Superior temporal gyrus (tissue), 1 donor: ENCODE data around the gene YIF1A.
"Not testable (repeated sequence)": the region's sequence is repeated elsewhere in the genome, so short reads cannot be mapped to it uniquely, and the experiment has no call there.

Experiments
- DNase-seq: peaks from one replicate; pipeline ENCODE4 v3.0.0-alpha.2; 2016; ENCODE audit errors: extremely low spot score

YIF1A gene

DNA sequence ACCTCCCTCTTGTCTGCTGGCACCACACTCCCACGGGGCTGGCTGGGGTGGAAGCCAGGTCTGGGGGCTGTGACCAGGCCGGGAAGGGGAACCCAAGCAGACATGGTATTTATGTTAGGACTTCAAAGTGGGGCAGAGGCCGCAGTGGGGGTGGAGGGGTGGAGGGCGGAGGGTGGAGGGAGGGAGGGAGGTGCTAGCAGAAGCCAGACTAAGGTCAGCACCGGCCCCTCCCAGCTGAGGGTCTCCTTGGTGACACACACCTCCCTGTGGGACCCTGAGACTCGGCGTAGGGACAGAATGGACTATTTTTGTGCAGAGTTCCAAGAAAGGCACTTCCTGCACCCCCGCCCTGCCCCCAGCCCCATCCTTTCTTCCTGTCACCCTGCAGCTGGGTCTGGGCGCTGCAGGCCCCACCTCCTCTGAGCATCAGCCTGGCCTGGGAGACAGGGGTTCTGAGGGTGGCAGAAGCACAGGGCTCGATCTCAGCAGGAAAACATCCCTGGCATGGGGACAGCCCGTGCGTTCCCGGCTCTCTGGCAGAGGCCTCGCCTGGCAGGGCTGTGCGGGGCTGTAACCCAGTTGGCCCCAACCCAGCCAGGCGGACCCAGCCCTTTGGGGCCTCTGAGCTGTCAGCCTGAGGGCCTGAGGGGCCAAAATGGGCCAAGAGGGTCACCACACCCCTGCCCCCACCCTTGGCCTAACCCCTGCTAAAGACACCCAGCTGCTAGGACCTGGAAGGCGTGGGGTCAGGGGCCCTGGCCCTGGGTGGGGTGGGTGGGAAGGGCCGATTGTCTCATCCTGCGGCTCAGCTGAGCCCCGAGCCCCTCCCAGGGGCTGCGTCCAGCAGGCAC, 37.5 kb upstream of the YIF1A start:
- no peak for DNase-seq

DNA sequence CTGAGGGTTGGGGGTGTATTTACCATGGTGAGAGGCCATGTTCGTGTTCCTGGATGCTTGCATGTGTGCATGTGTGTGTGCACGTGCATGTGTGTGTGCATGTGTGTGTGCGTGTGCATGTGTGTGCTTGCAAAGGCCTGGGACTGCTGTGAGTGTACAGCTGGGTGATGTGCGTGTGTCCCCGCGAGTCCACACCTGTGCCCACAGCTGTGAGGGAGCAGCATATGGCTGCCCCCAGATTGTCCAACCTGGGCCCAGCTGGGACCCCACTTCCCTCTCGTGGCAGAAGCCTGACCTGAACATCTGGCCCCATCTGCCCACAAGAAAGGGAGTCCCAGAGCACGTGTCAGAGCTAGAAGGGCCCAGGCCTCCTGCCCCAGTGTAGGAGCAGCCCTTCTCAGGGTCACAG, 36.3 kb upstream of the YIF1A start:
- no peak for DNase-seq

DNA sequence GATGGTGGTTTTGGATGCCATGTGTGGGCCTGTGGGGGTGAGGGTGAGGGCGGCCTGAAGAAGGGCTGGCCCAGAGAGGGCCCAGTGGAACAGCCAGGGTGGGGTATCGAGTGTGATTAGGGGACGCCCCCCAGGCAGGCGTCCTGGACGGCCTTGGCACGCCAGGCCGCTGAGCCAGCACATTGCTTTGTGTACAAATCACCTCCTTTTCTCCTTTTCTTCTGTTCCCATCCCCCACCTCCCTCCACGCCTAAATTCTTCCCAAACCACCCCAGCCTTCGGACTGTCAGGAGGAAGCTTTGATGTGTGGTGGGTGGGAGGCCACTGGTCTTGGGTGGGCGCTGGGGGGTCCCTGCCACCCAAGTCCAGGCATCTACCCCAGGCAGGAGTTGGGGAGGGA, 35.7 kb upstream of the YIF1A start:
- no peak for DNase-seq

DNA sequence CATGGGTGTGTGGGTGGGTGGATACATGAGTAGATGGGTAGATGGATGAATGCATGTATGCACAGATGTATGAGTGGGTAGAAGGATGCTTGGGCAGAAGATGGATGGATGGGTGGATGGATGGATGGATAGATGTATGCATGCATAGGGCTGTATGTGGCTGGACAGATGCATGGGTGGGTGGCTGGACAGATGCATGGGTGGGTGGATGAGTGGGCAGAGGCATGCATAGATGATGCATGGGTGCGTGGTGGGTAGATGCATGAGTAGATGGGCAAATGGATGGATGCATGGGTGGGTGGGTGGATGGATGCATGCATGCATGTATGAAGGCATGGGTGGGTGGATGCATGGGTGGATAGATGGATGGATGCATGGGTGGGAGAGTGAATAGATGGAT, 34.7 kb upstream of the YIF1A start:
- DNase-seq = no peak

DNA sequence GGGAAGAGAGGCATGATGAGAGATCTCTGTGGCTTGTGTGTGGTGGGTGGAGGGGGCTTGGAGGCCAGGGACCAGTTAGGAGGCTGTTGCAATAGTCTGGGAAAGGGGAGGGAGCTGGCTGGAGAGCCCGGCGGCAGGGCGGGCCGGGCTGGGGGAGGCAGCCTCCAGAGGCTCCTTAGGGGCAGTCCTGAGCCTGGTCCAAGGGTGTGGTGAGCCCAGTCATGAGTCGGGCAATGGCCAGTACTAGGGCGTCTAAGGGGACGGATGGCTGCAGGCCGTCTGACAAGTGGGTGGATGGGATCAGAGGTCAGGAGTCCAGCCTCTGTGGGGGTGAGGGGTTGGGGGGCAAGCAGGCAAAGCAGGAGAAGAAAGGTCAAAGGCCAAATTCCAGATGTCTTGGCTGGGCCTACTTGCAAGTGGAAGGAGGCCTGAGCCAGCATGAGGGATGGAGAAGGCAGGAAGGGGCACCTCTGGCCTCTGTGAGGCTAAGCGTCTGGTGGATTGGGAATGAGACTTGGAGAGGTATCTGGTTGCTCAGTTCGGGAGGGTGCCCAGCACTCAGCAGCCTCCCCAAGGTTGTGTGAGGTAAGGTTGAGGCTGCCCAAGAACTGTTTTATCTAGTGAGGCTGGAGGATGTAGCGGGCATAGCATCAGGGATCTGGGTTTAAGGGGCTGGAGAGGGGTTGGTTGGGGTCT, 33.9 kb upstream of the YIF1A start:
- no peak for DNase-seq

DNA sequence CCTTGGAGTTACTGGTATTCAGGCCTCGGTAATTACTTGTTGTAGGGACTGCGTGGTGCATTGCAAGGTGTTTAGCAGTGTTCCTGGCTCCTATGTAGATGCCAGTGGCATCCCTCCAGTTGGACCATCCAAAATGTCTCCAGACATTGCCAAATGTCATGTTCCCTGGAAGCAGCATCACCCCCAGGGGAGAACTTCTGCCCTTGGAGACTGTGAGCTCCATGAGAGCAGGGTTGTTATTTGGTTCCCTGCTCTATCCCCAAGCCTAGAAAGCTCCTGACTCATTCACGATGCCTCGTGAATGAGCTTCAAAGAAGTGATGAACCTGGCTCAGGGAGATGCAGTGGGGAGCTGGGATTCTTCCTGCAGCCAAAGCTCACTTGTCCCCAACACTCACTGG, 32.7 kb upstream of the YIF1A start:
- DNase-seq = no peak

DNA sequence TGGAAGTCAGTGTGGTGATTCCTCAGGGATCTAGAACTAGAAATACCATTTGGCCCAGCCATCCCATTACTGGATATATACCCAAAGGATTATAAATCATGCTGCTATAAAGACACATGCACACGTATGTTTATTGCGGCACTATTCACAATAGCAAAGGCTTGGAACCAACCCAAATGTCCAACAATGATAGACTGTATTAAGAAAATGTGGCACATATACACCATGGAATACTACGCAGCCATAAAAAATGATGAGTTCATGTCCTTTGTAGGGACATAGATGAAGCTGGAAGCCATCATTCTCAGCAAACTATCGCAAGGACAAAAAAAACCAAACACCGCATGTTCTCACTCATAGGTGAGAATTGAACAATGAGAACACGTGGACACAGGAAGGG, 31.8 kb upstream of the YIF1A start:
- not testable (repeated sequence) for DNase-seq

DNA sequence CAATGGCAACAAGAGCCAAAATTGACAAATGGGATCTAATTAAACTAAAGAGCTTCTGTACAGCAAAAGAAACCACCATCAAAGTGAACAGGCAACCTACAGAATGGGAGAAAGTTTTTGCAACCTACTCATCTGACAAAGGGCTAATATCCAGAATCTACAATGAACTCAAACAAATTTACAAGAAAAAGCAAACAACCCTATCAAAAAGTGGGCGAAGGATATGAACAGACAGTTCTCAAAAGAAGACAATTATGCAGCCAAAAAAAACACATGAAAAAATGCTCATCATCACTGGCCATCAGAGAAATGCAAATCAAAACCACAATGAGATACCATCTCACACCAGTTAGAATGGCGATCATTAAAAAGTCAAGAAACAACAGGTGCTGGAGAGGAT, 31.3 kb upstream of the YIF1A start:
- not testable (repeated sequence) for DNase-seq

DNA sequence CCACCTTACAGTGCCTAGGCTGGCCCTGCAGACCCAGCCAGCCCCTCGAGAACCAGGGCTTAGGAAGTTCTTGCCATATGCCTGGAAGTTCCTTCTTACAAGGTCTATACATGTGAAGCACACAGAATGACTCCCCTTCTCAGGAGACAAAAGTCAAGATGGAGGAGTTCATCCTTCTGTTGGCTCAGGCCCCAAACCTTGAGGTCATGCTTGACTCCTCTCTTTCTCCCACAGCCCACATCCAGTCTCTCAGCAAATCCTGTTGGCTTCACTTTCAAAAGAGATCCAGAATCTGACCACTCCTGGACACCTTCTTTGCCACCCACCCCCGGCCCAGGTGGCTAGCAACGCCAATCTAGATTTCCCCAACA, 29.6 kb upstream of the YIF1A start:
- DNase-seq = no peak

DNA sequence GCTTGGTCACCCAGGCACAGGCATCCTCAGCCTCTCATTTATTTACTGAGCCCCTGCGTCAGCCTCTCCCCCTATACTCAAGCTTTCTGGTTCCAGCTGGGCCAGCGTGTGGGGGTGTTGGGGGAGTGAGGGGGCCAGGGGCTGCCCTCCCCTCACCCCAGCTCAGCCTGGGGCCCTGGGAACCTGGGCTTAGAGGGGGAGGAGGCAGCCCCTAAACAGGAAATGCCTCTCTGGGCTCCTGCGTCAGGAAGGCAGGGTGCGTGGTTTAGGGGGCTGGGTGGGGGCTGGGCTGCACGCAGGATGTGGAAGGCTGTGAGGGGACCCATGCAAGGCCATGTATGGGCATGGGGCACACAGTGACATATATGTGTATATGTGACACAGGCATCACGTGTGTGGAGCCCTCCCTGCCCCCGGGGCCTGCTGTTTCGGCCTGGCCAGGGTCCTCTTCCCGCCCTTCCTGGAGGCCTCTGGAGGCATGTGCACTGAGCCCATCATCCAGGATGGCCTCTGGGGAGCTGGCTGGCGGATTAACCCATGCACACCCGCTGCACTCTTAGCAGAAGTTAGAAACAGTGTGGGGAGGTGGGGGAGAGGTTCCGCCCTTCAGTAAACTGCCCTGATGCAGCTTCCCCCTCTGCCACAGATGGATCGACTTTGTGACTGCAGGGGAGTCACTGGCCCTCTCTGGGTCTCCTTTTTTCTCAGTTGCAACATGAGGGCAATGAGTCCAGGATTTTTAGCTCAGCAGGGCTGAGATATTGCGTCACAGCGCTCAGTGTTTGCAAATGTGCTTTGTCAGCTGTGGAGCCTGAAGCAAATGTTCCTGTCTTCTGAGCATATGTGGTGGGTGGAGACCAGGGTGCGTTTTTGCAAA, 29.0 kb upstream of the YIF1A start:
- DNase-seq = no peak

DNA sequence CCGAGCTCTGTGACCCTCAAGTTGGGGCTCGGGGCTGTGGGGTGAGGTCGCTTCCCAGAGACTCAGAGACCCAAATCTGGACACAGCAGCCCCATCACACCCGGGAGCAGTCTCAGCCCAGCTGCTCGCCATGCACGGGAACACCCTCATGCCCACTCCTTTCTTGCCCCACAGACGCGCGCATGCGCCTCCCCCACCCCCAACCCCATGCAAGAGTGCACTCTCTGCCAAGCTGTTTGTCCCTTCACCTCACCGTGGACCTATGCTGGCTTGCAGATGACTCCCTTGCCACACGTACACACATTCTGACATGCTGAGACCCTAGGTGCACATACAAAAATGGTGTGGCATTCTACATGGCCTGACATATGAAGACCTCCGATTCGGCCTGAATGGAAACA, 28.4 kb upstream of the YIF1A start:
- no peak for DNase-seq

DNA sequence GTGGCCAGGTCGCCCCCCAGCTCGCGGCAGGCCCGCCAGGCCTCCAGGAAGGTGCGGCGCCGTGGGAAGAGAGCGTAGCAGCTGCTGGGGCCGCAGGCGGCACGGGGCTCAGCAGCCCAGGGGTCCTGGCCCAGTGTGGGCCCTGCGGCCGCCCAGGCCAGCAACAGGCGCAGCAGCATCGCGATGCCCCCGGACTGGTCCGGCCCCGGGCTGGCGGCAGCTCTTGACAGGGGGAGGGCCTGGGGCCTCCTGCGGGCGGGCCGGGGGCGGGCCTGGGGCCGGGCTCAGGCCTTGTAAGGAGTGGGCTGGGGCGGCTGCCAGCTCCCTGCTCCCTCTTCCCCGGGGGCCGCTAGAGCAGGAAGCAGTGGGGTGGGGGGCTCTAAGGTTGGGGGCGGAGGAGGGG, 27.9 kb upstream of the YIF1A start, which contains the start of gene CD248:
CD248 (minus strand) TSS at position 196 of the 403 bp plus-strand sequence; CDS start at position 179, 17 bp downstream.
- no peak for DNase-seq

DNA sequence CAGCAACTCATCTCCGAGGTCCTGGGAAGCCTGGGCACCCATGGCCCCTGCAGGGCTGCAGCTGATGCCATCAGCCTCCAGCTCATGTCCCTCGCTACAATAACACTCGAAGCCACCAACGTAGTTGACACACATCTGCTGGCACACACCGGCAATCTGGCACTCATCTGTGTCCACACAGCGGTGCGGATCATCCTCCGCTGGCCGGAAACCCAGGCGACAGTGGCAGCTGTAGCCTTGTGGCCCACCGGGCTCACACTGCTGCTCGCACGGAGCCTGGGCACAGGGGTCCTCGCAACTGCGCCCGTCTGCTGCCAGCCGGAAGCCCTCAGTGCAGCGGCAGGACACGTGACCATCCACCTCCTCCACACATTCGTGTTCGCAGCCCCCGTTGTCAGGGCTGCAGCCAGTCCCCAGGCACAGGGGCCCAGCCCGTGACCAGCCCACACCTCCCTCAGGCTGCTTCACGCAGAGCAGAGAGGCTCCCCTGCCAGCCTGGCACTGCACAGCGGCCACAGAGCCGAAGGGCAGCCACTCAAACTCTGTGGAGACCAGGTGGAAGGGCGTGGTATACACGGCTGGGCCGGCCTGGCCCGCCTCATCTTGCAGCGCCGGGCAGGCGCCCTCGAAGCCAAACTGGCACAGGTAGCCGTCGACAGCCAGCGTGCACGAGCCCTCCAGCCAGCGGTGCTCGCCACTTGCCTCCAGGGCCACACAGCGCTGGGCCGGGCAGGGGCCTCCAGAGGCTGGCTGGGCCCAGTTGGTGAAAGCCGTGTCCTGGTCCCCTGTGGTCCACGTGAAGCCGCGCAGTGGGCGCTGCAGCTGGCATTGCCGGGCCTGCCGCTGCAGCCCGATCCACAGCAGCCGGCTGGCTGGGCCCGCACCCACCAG, 27.2 kb upstream of the YIF1A start:
- no peak for DNase-seq

DNA sequence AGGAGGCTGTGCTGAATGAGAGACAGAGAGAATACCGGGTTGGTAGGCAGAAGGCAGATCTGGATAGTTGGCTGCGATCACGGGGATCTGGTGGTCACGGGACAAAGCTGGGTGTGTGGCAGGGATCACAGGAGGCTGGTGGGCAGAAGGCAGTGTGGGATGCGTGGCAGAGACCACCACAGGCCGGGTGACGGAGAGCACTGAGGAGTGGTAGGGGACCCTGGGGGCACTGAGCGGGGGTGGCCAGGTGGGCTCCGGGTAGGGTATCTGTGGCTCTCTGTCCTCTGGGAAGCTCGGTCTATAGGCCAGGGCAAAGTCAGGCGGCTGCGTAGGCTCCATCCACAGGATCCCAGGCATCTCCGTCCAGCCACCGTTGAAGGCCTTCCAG, 26.5 kb upstream of the YIF1A start:
- DNase-seq = no peak

DNA sequence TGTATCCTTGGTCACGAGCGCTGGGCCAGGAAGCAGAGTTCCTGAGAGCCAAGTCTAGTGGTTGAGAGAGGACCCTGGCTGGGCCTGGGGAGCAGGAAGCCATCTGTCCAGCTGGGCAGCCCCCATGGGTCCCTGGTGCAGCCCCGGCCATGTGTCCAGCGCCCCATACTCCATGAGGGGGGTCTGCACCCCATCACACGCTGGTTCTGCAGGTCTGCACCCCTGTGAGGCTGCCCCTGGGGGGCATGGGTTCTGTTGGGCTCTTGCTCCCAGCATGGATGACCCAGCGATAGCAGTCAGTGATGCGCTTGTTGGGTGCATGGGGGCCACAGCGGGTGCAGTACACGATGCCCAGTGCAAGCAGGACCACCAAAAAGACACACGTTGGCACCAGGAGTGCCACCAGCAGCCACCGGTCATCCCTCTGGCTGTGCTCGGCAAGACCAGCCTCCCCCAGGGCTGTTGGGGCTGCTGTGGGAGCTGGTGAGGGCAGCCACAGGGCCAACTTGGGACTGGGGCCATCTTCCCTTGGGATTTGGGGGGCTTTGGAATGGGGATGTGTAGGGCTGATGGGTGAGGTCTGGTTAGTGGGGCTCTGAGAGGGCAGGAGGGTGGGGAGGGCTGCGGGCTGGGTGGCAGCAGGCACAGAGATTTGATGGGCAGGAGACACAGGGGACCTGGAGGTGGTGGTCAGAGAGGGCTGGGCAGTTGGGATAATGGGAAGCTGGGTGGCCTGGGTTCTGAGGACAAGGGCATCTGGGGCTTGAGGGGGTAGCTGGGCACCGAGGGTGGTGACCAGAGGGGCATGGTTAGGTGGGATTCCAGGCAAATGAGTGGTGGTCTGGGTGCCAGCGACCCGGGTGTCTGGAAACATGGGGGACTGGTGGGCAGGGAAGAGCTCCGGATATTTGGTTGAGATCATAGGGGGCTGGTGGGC, 25.9 kb upstream of the YIF1A start:
- no peak for DNase-seq

DNA sequence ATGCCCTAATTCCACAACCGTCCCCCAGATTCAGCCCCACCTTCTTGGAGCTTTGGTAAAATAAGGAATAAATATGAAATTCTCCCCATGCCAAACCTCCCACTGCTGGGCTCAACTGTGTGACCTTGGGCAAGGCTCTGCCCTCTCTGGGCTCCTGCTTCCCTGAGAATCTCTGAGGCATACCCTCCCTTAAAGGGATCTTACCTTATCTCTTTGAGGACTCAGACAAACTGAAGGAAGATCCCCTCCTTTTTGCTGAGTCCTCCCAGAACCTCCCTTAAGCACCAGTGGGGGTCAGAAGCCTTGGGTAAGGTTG, 25.2 kb upstream of the YIF1A start:
- no peak for DNase-seq

DNA sequence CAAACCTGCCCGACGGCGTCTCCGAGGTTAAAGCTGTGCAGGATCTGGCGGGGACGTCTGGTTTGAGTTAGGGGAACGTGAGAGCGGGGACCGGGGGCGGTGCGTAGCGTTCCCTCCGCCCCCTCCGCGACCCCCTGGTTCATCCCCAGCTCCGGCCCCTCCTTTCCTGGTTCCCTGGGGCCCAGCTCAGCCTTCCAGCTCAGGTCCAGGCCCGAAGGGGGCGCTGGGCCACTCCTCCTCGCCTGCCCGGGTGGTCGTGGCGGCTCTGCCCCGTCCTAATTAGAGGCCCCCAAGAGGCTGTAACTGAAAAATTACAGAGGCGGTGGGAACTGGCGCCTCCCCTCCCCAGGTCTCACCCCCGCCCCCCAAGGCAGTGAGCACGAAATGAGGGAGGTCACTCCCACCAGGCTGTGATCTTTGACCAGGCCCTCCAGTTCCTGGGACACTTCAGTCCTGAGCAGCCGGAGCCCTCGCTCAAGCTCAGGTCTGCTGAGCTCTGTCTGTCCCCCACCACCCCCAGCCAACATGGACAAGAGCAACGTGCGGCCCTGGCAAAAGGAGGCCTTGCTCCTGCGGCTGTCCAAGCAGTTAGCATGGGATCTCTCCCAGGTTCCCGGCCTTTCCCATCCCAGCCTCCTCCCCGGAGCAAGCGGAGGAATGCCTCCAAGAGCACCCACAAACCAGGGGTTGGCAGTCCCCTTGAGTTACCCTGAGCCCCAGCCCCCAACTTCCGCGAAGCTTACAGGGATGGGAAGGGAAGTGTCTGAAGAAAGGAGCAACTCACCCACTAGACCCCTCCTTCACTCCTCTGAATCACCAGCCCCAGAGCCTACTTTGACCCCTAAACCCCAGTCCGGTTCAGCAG, 24.6 kb upstream of the YIF1A start:
- DNase-seq = no peak

DNA sequence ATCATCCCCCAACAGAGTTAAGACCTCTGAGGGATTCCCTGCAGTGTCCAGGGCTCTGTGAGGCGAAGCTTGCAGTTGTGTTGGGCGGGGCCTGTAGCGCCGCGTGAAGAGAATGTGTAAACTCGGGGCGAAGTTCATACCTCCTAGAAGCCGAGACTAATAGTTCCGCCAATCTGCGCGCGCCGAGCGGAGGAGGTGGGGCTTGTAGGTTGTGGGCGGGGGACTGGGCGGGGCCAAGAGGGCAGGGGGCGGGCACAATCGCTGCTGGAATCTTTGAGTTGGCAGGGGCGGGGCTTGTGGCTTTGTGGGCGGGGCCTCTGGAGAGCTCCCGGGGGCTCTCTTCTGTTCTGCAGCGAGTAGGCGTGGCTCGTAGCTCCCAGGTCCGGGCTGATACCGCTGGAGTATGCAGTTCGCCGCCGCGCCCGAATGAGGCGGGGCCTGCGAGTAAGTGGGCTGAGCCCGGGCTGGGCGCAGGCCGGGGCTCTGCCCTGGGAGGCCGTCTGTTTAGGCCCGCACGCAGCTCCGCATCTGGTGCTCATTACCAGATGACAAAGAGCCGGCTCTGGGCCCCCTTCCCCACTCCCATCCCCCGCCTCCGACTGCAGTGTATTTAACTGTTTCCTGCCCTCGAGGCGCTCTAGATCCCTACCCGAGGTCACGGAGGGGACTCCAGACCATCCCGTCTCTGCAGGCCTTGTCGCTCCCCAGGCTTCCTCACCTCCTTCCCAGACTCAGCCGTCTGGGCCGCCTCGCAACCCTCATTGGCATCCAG, 23.8 kb upstream of the YIF1A start:
- peak; percentile 81 for DNase-seq
